HepG2 (cell line): ENCODE data around the gene PLSCR1. TPM values are rescaled to one million over a fixed set of nuclear protein-coding genes. Genes with fewer than 3 reads are reported as not detected.
A peak's percentile ranks its signal among the peaks of the same experiment; 100 is the strongest.

ENCODE experiments used
- ATAC-seq: fragments of 200-7000 bp; cut with Tn5 transposase; 3 replicates; pipeline ENCODE4 v1.9.1; 2020; ENCODE audit warnings: mild to moderate bottlenecking, moderate library complexity
- BruUV-seq: library from RNA; stranded (reverse); fragments of 400-500 nt; replicated peaks from 2 replicates; lab custom pipeline; 2021; lab: Mats Ljungman, UMichigan
- CTCF ChIA-PET: fragments of 300-600 bp; formaldehyde crosslinking; extraction: SDS; loops from one replicate; lab custom pipeline; 2021; ENCODE audit warnings: low total read pairs, inconsistent platforms, low intra/inter-chr PET ratio; lab: Yijun Ruan, JAX
- POLR2A ChIA-PET: fragments of 350-600 bp; sonication (Branson Sonifier 250); formaldehyde crosslinking; loops from one replicate; lab custom pipeline; 2020; ENCODE audit warnings: antibody characterized with exemption, inconsistent platforms; lab: Yijun Ruan, JAX
- DNase-seq: peaks from one replicate; pipeline ENCODE4 v3.0.0-alpha.2; 2015; ENCODE audit warnings: low spot score
- FAIRE-seq: peaks from 3 replicates; lab custom pipeline; 2011; peaks lifted over from hg19 to GRCh38; lab: Jason Lieb, UNC
- H2AFZ ChIP-seq: one replicate; pipeline ENCODE4 v1.6.1; 2011; ENCODE audit warnings: low read length, inconsistent platforms
- H3K27ac ChIP-seq: fragments of 300-600 bp; 3 replicates; pipeline ENCODE4 v1.8.0; 2011; ENCODE audit warnings: mixed run types, mild to moderate bottlenecking, mixed read lengths, low read length, inconsistent platforms; ENCODE audit not compliant: insufficient read depth; ENCODE audit errors: extremely low read length
- H3K27me3 ChIP-seq, 2 experiments: fragments of 200-600 bp in 1 of 2; 2 replicates in 1 of 2; 3 replicates in 1 of 2; pipeline versions ENCODE4 v1.6.0 to v1.8.0; 2011; ENCODE audit warnings: low read length in 2 of 2, mild to moderate bottlenecking in 2 of 2, moderate library complexity in 2 of 2, inconsistent platforms in 1 of 2; ENCODE audit not compliant: insufficient read depth in 2 of 2, control insufficient read depth in 1 of 2
- H3K36me3 ChIP-seq, 2 experiments: fragments of 200-600 bp in 1 of 2; replicated peaks in 1 of 2; 2 replicates in 1 of 2; 3 replicates in 1 of 2; pipeline versions ENCODE4 v1.5.1 to v1.8.0; 2011; ENCODE audit warnings: low read length in 2 of 2, inconsistent platforms in 1 of 2; ENCODE audit not compliant: insufficient read depth in 2 of 2, control insufficient read depth in 1 of 2
- H3K4me1 ChIP-seq: 2 replicates; pipeline ENCODE4 v1.5.1; 2012; ENCODE audit warnings: low read length, inconsistent platforms; ENCODE audit not compliant: insufficient read depth
- H3K4me2 ChIP-seq: 2 replicates; pipeline ENCODE4 v1.6.0; 2011; ENCODE audit warnings: low read depth, low read length, inconsistent platforms
- H3K4me3 ChIP-seq, 3 experiments: fragments of 200-600 bp in 1 of 3; sonication (generic), shearing (Covaris generic) in 1 of 3; replicated peaks in 1 of 3; 2 replicates each; pipeline ENCODE4 v1.5.1; 2011 to 2016; ENCODE audit warnings: low read length in 3 of 3, inconsistent platforms in 2 of 3, low read depth in 2 of 3, mild to moderate bottlenecking in 2 of 3, control low read depth in 1 of 3, mixed read lengths in 1 of 3; ENCODE audit not compliant: insufficient read depth in 1 of 3
- H3K79me2 ChIP-seq: one replicate; pipeline ENCODE4 v1.6.1; 2011; ENCODE audit warnings: low read length, inconsistent platforms; ENCODE audit not compliant: insufficient read depth
- H3K9ac ChIP-seq: 2 replicates; pipeline ENCODE4 v1.6.0; 2011; ENCODE audit warnings: mild to moderate bottlenecking, low read depth, low read length, inconsistent platforms; ENCODE audit not compliant: insufficient read depth
- H3K9me3 ChIP-seq: 2 replicates; pipeline ENCODE4 v1.5.1; 2012; ENCODE audit warnings: mild to moderate bottlenecking, low read length
- H4K20me1 ChIP-seq: 2 replicates; pipeline ENCODE4 v1.6.0; 2011; ENCODE audit warnings: inconsistent platforms, mild to moderate bottlenecking, low read length, moderate library complexity; ENCODE audit not compliant: insufficient read depth
- CREM ChIP-seq, 2 experiments: sonication (generic) in 1 of 2; formaldehyde crosslinking in 1 of 2; IDR thresholded peaks; 2 replicates each; pipeline versions ENCODE4 v1.4.0 to v1.6.1; 2016 to 2020; ENCODE audit warnings: antibody characterized with exemption in 1 of 2, mild to moderate bottlenecking in 1 of 2, missing genetic modification reagents in 1 of 2
- REST ChIP-seq, 2 experiments: IDR thresholded peaks; 2 replicates each; pipeline ENCODE4 v1.6.1; 2011 to 2012; ENCODE audit warnings: low read length in 2 of 2, borderline replicate concordance in 1 of 2, low read depth in 1 of 2, mild to moderate bottlenecking in 1 of 2, moderate library complexity in 1 of 2
- TCF12 ChIP-seq, 2 experiments: fragments of 450-650 bp in 1 of 2; sonication (generic) in 1 of 2; formaldehyde crosslinking in 1 of 2; IDR thresholded peaks; 2 replicates each; pipeline versions ENCODE4 v1.6.1 to v1.8.0; 2017 to 2022; ENCODE audit warnings: antibody characterized with exemption in 1 of 2, mild to moderate bottlenecking in 1 of 2, missing genetic modification reagents in 1 of 2, moderate library complexity in 1 of 2
- WGBS: methylation state at CpG from one replicate; pipeline ENCODE4 v1.1.6; 2017; ENCODE audit warnings: low lambda C conversion rate; 5-methylcytosine and 5-hydroxymethylcytosine counted together
- in situ Hi-C: cut with HindIII; loops from 2 replicates; pipeline ENCODE4 v1.10.0; 2017; ENCODE audit warnings: low pct_unique_long_range_greater_than_20kb; ENCODE audit not compliant: extremely low pct_ligation_motif_present
- intact Hi-C: fragments of 100-400 bp; cut with micrococcal nuclease; formaldehyde crosslinking; loops from one replicate; pipeline ENCODE4 v1.10.0; 2022; ENCODE audit not compliant: unreplicated experiment
- polyA plus RNA-seq, 8 experiments: library from polyadenylated mRNA; depleted of rRNA in 3 of 8; stranded (reverse) in 7 of 8; unstranded in 1 of 8; fragments of >200 nt; fragmentation: Illumina TruSeq in 4 of 8; extraction: Trizol in 4 of 8; gene quantifications; 2 replicates each; pipeline versions ENCODE4 v1.2.1 to v1.2.3, GENCODE V29; 2011 to 2016; ENCODE audit warnings: low read depth in 4 of 8, missing spikeins in 1 of 8, mixed read lengths in 1 of 8; ENCODE audit not compliant: insufficient read depth in 1 of 8
- total RNA-seq, 5 experiments: library from RNA; depleted of rRNA; stranded (reverse); fragments of >200 nt; fragmentation: Illumina TruSeq; extraction: Trizol; gene quantifications; 2 replicates each; pipeline ENCODE4 v1.2.3, GENCODE V29; 2016; ENCODE audit warnings: low read depth in 1 of 5

PLSCR1 gene
- total and polyA plus RNA-seq, 2 of the 13 experiments (the other 11 are each of a cell fraction or from before 2014, with no cell fraction given): 33.8 to 34.1 TPM

- CTCF ChIA-PET: no interaction called here
- peak overlapping the region; percentile 89 to 93 (median 91) for H3K4me3 ChIP-seq
- no peak for FAIRE-seq
- ATAC-seq: no peak
- H2AFZ ChIP-seq: peak overlapping the region; percentile 73
- peaks cover 43% of the 10 kb centered on the region for H3K79me2 ChIP-seq
- H3K4me1 ChIP-seq: peaks cover 62% of the 10 kb centered on the region
- H3K9ac ChIP-seq: peak overlapping the region; percentile 87; the same call in 1 of the 2 replicates
- POLR2A ChIA-PET: interaction anchor here (0.8 to 2.0 kb wide), 5 partner anchors 30 to 355 kb away, joined by 3 to 14 read pairs (median 3); no protein-coding TSS in a partner anchor
- no peak for DNase-seq
- H3K27ac ChIP-seq: peak overlapping the region; percentile 88
- BruUV-seq: TSS peak; percentile 93
- intact Hi-C loops (loop anchor here (5.0 kb wide), 1 partner anchor 37 kb away; no protein-coding TSS in a partner anchor), in situ Hi-C loops (no loop called here)
- peak overlapping the region; percentile 86 for H3K4me2 ChIP-seq
- 53% methylated on average over 8 of the region's 8 CpGs for WGBS
- TF ChIP-seq TCF12 (IDR thresholded peaks at IDR 0.05) (no peak), TCF12 (CRISPR knock-in tag; IDR thresholded peaks at IDR 0.05) (no peak), CREM (IDR thresholded peaks at IDR 0.05) (0 out of 2 replicates have a peak, but pooled peaks have one; percentile 2), CREM (CRISPR knock-in tag; IDR thresholded peaks at IDR 0.05) (no peak), REST (IDR thresholded peaks at IDR 0.05; ENCODE audit: borderline replicate concordance in 1 of 2, low read depth in 1 of 2, low read length in 2 of 2) (0 out of 4 replicates have a peak, but pooled peaks of 1 of the 2 experiments have one; percentile 4)
- H3K9me3 ChIP-seq: no peaks in the 10 kb centered on the region
- no peaks in the 10 kb centered on the region for H3K27me3 ChIP-seq
- no peaks in the 10 kb centered on the region for H4K20me1 ChIP-seq
- H3K36me3 ChIP-seq: no peaks in the 10 kb centered on the region
Measured at GRCh38 chr3:146544929-146545528, 622 bp upstream of the PLSCR1 start.
